NCI-H524 (cell line): Measurements from ENCODE around the gene CLCF1.

Experiments used
- DNase-seq, 2 experiments: peaks; one replicate each; lab custom pipeline; 2025; lab: John Stamatoyannopoulos, UW

Gene CLCF1

DNA sequence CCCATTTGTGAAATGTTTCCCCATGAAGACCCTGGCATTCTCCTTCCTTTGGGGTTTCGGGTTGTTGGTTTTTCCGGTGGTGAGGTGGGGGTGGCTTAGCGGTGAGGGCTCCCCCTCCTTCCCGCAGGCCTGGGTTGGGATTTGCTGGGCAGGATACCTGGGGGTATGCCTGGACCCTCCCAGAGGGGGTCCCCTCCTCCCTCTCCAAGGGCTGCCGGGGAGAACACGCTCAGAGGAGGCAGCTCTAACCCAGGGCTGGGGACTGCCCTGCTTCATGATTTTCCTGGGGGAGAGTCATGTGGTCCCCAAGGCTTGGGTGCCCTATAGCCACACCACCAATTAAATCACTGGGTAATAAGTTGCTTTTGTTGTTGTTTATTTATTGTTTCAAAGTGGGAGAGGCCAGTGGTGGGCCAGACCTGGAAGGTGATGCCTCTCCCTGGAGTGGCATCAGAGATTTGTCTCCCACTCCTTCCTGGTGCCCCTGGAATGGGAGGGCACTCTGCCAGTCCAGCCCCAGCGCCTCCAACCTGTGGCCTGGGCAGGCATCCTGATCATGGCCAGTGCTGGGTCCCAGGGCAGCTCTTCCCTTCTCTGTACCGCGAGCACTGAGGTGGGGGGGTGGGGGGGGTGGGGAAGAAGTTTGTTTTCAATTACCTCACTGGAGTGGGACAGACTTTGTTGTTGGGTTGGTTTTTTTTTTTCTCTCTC lies 1.3 kb upstream of the CLCF1 start:
- DNase-seq = no peak

GRCh38 chr11:67373648-67374570 lies 511 bp upstream of the CLCF1 start:
- peak; percentile 27 to 61 for DNase-seq

- DNase-seq = no peak
Observed at GRCh38 chr11:67372321-67372992, 941 bp downstream of the CLCF1 start.

- no peak for DNase-seq
Observed at GRCh38 chr11:67371911-67372320, 1.5 kb downstream of the CLCF1 start.

DNA sequence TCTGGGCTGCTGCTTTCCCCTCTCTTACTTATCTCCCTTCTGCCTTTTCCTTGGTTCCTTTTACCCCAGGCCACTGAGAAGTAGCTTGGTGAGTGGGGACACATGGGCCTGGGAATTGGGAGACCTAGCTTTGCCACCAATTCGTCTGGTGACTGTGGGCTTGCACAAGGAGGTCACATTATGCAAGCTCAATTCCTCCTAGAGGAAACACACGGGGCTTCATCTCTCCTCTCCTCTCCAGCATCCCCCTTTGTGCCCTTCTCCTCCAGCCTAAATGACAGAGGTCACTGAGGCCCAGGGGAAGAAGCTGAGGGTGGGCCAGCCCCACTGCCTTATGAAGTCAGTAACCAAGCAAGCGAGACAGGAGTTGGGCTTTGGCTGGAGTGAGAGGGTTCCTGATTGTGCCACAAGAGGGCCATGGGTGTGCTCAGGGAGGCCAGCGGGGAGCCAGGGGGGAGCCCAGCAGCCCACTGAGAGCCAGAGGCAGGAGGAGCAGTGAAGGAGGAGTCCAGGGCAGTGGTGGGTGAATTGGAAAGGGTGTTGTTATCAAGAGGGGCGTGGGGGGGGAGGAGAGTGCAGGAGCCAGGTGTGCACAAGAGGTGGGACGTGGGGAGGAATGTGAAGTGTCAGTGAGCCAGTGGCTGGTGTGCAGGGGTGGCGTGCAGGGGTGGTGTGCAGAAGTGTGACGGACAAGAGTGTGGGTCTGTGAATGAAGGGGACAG lies 2.0 kb downstream of the CLCF1 start:
- peak in 1 of 2 experiments; percentile 24 for DNase-seq

GRCh38 chr11:67370351-67371076 lies 2.9 kb downstream of the CLCF1 start:
- DNase-seq = no peak

DNA sequence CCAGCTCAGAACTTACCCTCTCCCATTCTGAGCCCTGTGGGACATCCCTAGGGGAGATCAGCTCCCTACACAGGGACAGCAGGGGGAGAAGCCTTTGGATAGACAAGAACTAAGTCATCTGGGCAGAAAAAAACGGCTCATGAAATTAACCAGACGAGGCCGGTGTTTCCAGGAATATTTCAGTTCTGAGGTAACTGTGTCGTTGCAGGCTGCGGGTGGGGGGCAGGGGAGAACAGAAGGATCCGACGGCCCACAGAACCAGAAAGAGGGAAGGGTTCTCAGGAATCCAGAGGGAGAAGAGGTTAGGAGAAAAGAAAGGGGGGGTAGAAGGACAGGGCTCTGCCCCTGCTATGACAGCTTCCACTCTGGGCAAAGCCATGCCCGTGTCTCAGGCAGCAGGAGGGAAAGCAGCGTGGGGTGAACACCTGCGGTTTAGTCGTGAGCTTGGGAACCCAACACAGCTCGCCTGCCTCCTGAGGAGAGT lies 3.6 kb downstream of the CLCF1 start:
- DNase-seq = no peak

- DNase-seq = no peak
Observed at GRCh38 chr11:67369275-67369674, 4.1 kb downstream of the CLCF1 start.

DNA sequence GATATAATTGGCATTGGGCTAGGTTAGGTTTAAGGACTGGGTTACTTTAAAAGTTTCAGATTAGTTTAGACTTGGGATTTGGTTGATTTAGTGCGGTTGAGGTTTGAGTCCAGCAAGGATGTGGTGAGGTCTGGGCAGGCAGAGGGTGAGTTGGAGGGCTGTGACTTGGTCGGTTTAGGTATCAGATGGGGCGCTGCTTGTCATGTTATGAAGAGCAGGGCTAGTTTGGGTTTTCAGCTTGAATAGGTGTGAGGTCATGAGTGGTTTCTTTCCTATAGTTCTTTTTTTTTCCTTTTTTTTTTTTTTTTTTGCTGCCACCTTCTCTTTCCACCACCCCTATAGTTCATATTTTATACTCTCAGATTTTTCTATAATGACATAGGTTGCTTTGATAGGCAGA lies 4.8 kb downstream of the CLCF1 start:
- DNase-seq = no peak

GRCh38 chr11:67367761-67368227 lies 5.6 kb downstream of the CLCF1 start:
- DNase-seq = peak in 1 of 2 experiments; percentile 50

- no peak for DNase-seq
Observed at GRCh38 chr11:67366961-67367760, 6.2 kb downstream of the CLCF1 start.

DNA sequence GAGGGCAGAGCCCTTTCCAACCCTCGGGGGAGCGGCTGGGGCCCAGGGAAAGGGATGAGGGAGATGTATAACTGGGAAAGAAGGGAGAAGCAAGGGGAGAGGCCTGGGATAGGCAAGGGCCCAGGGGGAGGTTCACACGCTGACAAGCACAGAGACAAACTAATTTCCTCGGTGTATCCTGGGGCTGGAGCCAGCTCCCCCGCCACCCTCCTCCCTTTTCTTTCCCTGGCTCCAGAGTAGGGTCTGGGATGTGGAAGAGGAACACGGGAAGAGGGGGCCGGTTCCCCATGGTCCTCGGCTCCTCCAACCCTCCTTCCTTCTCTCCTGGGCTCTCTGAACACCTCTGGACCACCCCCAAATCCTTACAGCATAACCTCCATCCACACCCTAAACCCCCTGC lies 6.9 kb downstream of the CLCF1 start:
- no peak for DNase-seq

DNA sequence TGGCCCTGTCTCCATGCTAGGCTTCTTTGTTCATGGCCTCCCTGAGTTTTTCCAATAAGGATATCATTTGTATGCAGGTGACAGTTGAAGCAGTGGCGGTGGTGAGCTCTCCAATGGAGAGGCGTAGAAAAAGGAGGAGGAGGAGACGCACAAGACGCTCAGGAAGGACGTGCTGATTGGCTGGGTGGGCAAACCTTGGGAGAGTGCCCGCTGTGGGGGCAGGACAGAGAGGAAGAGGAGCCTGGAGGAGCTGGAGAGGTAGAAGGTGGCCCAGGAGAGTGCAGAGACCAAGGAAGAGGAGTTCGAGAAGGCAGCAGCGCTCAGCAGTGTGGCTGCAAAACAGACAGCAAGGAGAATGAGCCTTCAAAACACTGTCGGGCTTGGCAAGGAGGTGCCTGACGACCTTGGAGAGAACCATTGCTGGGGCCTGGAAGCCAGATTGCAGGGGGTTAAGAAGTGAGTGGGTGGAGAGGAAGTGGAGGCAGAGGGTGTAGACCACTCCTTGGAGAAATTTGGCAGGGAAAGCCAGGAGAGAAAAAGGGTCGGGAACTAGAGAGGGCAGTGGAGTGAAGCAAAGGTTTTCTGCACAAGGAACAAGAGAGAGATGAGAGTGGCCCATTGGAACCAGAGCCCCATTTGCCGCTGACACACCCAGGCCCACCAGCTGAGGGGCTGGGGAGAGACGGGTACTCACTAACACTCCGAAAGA lies 7.5 kb downstream of the CLCF1 start:
- no peak for DNase-seq

DNA sequence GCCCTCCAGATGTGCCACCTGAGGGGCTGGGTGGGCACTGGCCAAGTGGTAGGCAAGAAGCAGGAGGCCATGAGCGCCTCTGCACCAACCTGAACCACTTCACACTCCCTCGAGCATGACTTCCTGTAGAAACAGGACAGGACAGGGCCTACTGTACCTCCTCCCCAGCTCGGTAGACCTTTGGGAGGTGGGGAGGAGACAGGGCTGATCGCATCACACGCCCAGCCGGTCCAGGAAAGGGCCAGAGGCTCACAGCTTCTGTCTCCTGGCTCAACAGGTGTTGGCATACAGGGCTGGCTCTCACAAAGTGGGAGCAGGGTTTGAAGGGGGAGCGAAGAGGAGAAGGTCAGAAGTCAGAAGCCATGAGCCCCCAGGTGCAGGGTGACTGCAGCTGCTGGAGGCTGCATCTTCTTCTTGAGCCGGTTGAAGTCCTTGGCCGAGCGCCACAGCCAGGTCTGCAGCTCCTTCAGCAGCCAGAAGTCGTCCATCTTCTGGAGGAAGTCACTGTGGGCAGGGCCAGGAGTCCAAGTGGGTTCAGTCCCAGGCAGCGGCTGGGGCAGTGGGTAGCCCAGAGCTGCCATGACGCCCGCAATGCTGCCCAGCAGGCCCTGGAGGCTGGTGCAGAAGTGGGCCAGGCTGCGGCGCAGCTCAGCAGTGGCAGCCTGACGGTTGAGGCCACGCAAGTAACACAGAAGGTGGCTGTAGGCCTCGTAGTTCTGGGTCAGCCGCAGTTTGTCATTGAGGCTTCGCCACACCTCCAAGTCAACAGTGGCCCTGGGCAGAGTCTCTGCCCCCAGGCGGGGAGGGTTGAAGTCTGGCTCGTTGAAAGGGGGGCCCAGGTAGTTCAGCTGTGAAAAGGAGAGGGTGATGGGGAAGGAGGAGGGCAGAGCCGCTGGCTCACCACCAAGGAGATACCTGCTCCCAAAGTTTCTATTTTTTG lies 8.3 kb downstream of the CLCF1 start:
- no peak for DNase-seq

DNA sequence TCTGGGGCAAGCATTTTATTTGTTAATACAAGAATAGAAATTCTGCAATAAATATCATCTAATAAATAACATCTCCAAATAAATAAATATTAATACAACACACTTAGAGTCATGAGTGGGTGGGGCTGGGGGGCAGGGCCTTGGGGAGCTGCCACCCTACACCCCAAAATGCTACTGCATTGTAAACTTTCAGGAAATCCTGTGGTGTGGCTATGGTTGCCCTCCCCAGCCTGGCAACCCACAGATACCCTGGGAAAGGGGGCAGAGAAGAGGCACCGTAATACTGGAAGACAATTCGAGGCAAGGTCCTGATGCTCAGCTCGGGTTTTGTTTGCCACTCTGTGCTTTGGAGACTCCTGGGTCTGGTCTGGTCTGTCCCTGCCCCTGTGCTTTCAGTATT lies 9.2 kb downstream of the CLCF1 start:
- DNase-seq = no peak

DNA sequence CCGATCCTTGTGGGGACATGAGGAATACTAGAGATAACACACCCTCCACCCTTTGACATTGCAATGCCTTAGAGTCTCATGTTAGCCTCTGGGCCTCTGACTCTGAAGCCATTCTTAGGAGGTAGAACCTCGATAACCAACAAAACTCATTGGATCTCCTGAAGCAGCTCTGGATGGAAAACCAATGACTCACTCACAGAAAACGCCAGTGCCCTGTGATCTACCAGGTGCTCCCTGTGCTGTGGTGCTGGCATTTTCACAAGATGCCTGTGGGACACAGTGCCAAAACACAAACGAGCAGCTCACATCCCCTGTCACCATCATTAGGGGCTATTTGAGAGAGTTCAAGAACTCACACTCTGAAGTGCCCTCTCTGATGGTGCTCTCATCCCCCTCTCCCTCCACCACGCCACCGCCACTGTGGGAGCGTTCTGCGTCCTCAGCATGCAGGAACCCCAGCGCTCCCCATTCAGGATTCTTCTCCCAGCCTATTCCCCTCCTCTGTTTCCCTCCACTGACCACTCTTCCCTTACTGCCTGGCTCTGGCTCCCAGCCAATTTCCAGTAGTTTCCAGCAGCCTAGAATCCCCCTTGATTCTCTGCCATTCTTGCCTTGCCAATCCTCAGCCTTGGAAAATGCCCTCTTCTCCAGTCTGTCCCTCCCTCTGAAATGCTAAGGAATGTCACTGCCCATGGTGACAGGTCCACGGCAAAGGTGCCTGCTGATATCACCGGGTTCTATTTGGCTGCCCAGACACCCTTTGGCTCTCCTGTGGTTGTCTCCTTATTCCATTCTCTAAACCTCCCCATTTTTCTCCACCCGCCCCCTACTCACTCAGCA lies 15.3 kb downstream of the CLCF1 start:
- DNase-seq = no peak

- DNase-seq = peak in 1 of 2 experiments; percentile 51
Observed at GRCh38 chr11:67356864-67357561, 16.4 kb downstream of the CLCF1 start.
